Activated B cell treated with CpG ODN at 0.5 μM for 24 hours (primary cell): ENCODE results near the gene PEF1. TPM values are rescaled to one million over a fixed set of nuclear protein-coding genes. Genes with fewer than 3 reads are reported as not detected.

Experiments
- ATAC-seq: fragments of 200-7000 bp; cut with Tn5 transposase; one replicate; pipeline ENCODE4 v1.10.0; 2021; ENCODE audit warnings: low read depth, mild to moderate bottlenecking, moderate library complexity
- CTCF ChIA-PET: fragments of 350-600 bp; sonication (Branson Sonifier 250); formaldehyde crosslinking; loops from one replicate; lab custom pipeline; 2021; ENCODE audit warnings: antibody characterized with exemption; lab: Charles Lee
- POLR2A ChIA-PET: fragments of 350-600 bp; sonication (Branson Sonifier 250); formaldehyde crosslinking; loops from one replicate; lab custom pipeline; 2021; ENCODE audit warnings: antibody characterized with exemption; lab: Charles Lee
- DNase-seq: peaks from one replicate; pipeline ENCODE4 v3.0.0; 2022
- H3K27ac Mint-ChIP-seq: one replicate; pipeline ENCODE4 v1.8.0; 2020; ENCODE audit warnings: mixed read lengths
- H3K27me3 Mint-ChIP-seq: one replicate; pipeline ENCODE4 v1.8.0; 2021; ENCODE audit warnings: mixed read lengths
- H3K36me3 Mint-ChIP-seq: one replicate; pipeline ENCODE4 v1.8.0; 2021; ENCODE audit warnings: low read depth, mixed read lengths
- H3K4me1 Mint-ChIP-seq: one replicate; pipeline ENCODE4 v1.8.0; 2021; ENCODE audit warnings: mixed read lengths
- H3K4me3 Mint-ChIP-seq: one replicate; pipeline ENCODE4 v1.8.0; 2020; ENCODE audit warnings: mild to moderate bottlenecking, mixed read lengths
- H3K9me3 Mint-ChIP-seq: one replicate; pipeline ENCODE4 v1.8.0; 2020; ENCODE audit warnings: mixed read lengths
- intact Hi-C: fragments of 100-400 bp; cut with micrococcal nuclease; formaldehyde crosslinking; loops from one replicate; pipeline ENCODE4 v1.15.1; 2024
- total RNA-seq: library from RNA; stranded (reverse); gene quantifications from 2 replicates; pipeline ENCODE4 v1.2.3, GENCODE V29; 2022
- TF ChIP-seq, protein P1 (sequence below): fragments of 200-600 bp; IDR thresholded peaks from one replicate; pipeline ENCODE4 v1.8.0; 2022; ENCODE audit warnings: antibody characterized with exemption, mild to moderate bottlenecking

The PEF1 gene
- total RNA-seq, 1 donor from 2014 or later = 58.0 TPM

DNA sequence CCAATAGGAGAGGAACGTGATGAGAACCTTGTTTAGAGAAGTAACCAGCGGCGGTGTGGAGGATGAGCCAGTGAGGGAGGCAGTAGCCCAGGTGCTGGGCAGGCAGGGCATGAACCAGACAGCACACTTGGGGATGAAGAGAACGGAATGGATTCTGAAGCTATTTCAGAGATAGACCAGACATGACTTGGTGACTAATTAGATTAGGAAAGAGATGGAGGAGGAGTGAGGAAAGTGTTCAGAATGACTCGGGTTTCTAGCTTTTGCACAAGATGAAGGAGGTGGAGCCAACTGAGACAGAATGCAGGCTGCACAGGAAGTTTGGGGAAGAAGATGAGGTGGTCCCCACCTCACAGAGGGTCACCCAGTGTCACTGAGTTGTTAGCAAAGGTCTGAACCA lies 5.1 kb downstream of the PEF1 start:
- H3K9me3 Mint-ChIP-seq = no peaks in the 10 kb centered on the region
- H3K4me3 Mint-ChIP-seq = no peak overlapping the region
- TF ChIP-seq, protein P1, sequence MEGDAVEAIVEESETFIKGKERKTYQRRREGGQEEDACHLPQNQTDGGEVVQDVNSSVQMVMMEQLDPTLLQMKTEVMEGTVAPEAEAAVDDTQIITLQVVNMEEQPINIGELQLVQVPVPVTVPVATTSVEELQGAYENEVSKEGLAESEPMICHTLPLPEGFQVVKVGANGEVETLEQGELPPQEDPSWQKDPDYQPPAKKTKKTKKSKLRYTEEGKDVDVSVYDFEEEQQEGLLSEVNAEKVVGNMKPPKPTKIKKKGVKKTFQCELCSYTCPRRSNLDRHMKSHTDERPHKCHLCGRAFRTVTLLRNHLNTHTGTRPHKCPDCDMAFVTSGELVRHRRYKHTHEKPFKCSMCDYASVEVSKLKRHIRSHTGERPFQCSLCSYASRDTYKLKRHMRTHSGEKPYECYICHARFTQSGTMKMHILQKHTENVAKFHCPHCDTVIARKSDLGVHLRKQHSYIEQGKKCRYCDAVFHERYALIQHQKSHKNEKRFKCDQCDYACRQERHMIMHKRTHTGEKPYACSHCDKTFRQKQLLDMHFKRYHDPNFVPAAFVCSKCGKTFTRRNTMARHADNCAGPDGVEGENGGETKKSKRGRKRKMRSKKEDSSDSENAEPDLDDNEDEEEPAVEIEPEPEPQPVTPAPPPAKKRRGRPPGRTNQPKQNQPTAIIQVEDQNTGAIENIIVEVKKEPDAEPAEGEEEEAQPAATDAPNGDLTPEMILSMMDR = no peak
- peaks cover 24% of the 10 kb centered on the region for H3K36me3 Mint-ChIP-seq
- ATAC-seq (no peak), DNase-seq (no peak)
- peaks cover 35% of the 10 kb centered on the region for H3K4me1 Mint-ChIP-seq
- H3K27ac Mint-ChIP-seq = no peak overlapping the region
- H3K27me3 Mint-ChIP-seq = no peaks in the 10 kb centered on the region
- POLR2A ChIA-PET = interaction anchor here (0.6 kb wide), 1 partner anchor 234 kb away, joined by 3 read pairs; no protein-coding TSS in a partner anchor
- intact Hi-C loops = no loop called here
- CTCF ChIA-PET = interaction anchor here (0.8 to 1.3 kb wide), 3 partner anchors 47 to 150 kb away, joined by 3 read pairs; no protein-coding TSS in a partner anchor

DNA sequence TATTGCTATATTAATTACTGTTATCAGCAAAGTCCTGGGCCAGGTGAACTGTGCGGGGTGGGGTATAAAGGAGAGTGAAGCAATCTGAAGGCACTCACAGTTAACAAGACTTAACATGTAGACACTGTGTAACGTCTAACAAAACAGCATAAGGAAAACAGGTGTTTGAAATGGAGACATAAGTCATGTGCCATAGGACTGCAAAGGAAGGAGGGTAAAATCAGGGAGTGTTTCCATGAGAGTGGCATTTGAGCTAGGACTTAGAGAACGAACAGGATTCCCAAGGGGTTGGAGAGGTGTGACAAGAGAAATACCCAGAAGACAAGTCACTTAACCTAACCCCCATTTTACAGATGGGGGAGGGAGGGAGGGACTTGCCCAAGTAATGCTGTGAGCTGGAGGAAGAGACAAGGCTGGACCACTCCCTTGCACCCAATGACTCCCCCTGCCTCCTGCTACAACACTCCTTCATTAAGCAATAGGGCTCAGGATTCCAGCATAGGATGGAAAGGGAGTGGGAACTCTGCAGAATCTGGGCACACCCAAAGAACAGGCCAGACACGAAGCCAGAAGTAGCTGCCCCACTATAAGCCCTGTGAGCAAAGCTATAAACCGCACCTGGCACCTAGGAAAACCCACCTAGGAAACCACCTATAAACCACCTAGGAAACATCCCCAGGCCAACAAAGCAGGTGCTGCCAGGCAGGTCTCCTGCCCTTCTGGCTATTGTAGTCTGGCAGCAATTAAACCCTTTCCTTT lies 6.6 kb downstream of the PEF1 start:
- peaks cover 25% of the 10 kb centered on the region for H3K4me1 Mint-ChIP-seq
- H3K27me3 Mint-ChIP-seq = no peaks in the 10 kb centered on the region
- H3K4me3 Mint-ChIP-seq = peak overlapping the region; percentile 44
- ATAC-seq (peak; percentile 76), DNase-seq (no peak)
- H3K36me3 Mint-ChIP-seq = peaks cover 32% of the 10 kb centered on the region
- CTCF ChIA-PET = no interaction called here
- no peaks in the 10 kb centered on the region for H3K9me3 Mint-ChIP-seq
- intact Hi-C loops = no loop called here
- TF ChIP-seq, protein P1 = no peak
- H3K27ac Mint-ChIP-seq = peak overlapping the region; percentile 69
- POLR2A ChIA-PET = interaction anchor here (0.6 to 1.6 kb wide), 4 partner anchors 32 to 858 kb away, joined by 3 to 7 read pairs (median 6); no protein-coding TSS in a partner anchor

DNA sequence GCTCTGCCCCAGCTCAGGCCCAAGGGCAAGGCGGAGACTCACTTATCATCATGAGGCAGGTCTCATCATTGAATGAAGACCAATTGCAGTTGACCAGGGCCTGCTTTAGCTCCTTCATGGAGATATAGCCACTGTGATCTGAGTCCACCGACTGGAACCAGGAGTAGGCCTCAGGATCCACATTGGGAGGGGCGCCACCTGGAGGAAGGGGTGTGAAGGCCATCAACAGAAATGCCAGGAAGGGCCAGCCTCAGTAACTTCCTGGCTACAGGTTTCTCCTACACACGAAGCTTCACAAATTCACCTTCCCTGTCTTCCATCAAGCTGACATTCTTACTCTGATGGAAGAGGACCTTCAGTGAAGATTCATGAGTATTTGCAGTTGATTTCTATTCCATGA lies 11.6 kb downstream of the PEF1 start:
- CTCF ChIA-PET = interaction anchor here (0.8 to 1.0 kb wide), 2 partner anchors 10 to 69 kb away, joined by 3 to 4 read pairs; no protein-coding TSS in a partner anchor
- no peak overlapping the region for H3K27ac Mint-ChIP-seq
- H3K4me3 Mint-ChIP-seq = no peak overlapping the region
- H3K9me3 Mint-ChIP-seq = no peaks in the 10 kb centered on the region
- intact Hi-C loops = no loop called here
- H3K27me3 Mint-ChIP-seq = no peaks in the 10 kb centered on the region
- peaks cover 17% of the 10 kb centered on the region for H3K4me1 Mint-ChIP-seq
- no peak for ATAC-seq
- no peak for DNase-seq
- peaks cover 79% of the 10 kb centered on the region for H3K36me3 Mint-ChIP-seq
- POLR2A ChIA-PET = no interaction called here
- TF ChIP-seq, protein P1 = no peak

DNA sequence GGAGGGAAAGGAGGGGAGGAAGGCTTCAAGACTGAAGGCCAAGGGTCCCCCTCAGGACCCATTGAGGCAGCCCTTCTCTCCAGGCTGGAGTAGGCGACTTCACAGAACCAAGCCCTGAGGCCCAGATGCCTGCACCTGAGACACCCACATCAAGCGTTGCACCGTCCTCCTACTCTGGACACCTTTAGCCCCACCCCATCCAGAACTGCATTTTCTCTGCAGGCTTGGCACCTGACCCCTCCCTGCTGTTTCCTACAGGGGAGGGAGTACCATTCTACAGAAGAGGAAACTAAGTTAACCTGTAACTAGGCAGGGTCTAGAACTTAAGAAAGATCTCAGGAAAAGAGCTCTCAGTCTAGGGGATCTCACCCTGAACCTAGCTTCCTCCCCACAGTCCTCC lies 12.0 kb downstream of the PEF1 start:
- intact Hi-C loops = no loop called here
- no peaks in the 10 kb centered on the region for H3K27me3 Mint-ChIP-seq
- H3K27ac Mint-ChIP-seq = no peak overlapping the region
- CTCF ChIA-PET = interaction anchor here (0.8 to 1.0 kb wide), 2 partner anchors 10 to 69 kb away, joined by 3 to 4 read pairs; no protein-coding TSS in a partner anchor
- H3K36me3 Mint-ChIP-seq = peaks cover 81% of the 10 kb centered on the region
- H3K9me3 Mint-ChIP-seq = no peaks in the 10 kb centered on the region
- peaks cover 13% of the 10 kb centered on the region for H3K4me1 Mint-ChIP-seq
- no peak for DNase-seq
- H3K4me3 Mint-ChIP-seq = no peak overlapping the region
- ATAC-seq = no peak
- TF ChIP-seq, protein P1 = no peak
- POLR2A ChIA-PET = no interaction called here

DNA sequence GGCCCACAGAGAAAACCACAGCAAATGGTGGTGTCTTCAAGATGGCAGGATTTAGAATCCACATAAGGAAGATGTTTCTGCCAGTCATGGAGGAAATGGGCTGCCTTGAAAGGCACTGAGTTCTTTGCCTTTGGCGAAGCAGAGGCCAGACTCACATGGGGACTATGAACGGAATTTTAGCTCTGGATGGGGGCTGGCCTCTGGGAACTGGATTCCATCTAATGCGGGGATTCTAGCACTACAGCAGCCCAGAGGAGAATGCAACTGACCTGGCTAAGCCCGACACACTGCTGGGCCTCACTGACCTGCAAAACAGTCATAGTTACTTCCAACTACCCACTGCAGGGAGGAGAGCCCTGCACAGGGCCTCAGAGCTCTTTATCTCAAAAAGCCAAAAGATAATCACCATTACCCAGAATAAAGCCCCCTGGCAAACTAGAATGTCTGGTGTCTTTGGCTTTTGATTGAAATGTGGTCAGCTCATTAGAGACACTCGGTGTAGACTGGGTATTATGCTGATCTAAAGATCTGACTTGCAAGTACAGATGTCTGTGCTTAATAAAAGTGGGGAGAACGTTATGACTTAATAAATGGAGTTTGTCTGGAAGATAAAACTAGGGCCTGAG lies 15.6 kb downstream of the PEF1 start:
- intact Hi-C loops = no loop called here
- Mint-ChIP-seq H3K27ac (no peak overlapping the region), H3K9me3 (no peaks in the 10 kb centered on the region), H3K4me1 (peaks cover 6% of the 10 kb centered on the region), H3K36me3 (peaks cover 78% of the 10 kb centered on the region), H3K4me3 (no peak overlapping the region), H3K27me3 (no peaks in the 10 kb centered on the region)
- TF ChIP-seq, protein P1 = no peak
- no peak for ATAC-seq
- ChIA-PET CTCF (interaction anchor here (1.1 kb wide), 1 partner anchor 38 kb away, joined by 3 read pairs; no protein-coding TSS in a partner anchor), POLR2A (no interaction called here)
- DNase-seq = no peak
